MCF 10A (cell line): ENCODE results near the gene MTIF2. TPM values are rescaled to one million over a fixed set of nuclear protein-coding genes. Genes with fewer than 3 reads are reported as not detected.
"Not testable (repeated sequence)": the region's sequence is repeated elsewhere in the genome, so short reads cannot be mapped to it uniquely, and the experiment has no call there.

ENCODE experiments used
- BruUV-seq: library from RNA; stranded (reverse); fragments of 400-500 nt; replicated peaks from 2 replicates; lab custom pipeline; 2021; lab: Mats Ljungman, UMichigan
- CTCF ChIA-PET: fragments of 300-600 bp; sonication (Branson Sonifier 250); formaldehyde crosslinking; extraction: SDS; loops from one replicate; lab custom pipeline; 2021; ENCODE audit warnings: antibody characterized with exemption, inconsistent platforms; lab: Yijun Ruan, JAX
- POLR2A ChIA-PET: fragments of 300-600, 350-650 bp; sonication (Branson Sonifier 250); formaldehyde crosslinking; extraction: SDS; loops from one replicate; lab custom pipeline; 2020; ENCODE audit warnings: antibody characterized with exemption, inconsistent platforms; lab: Yijun Ruan, JAX
- DNase-seq: peaks from one replicate; pipeline ENCODE4 v3.0.0-alpha.2; 2018; ENCODE audit not compliant: unreplicated experiment
- H3K27ac Mint-ChIP-seq: one replicate; pipeline ENCODE4 v1.8.0; 2022; ENCODE audit warnings: mild to moderate bottlenecking, low read depth, mixed read lengths; ENCODE audit not compliant: unreplicated experiment
- H3K27me3 Mint-ChIP-seq: one replicate; pipeline ENCODE4 v1.8.0; 2022; ENCODE audit warnings: mixed read lengths; ENCODE audit not compliant: insufficient read depth, unreplicated experiment
- H3K36me3 Mint-ChIP-seq: one replicate; pipeline ENCODE4 v1.8.0; 2022; ENCODE audit warnings: mild to moderate bottlenecking, moderate library complexity, mixed read lengths; ENCODE audit not compliant: insufficient read depth, unreplicated experiment
- H3K4me1 Mint-ChIP-seq: one replicate; pipeline ENCODE4 v1.8.0; 2022; ENCODE audit warnings: mixed read lengths; ENCODE audit not compliant: insufficient read depth, unreplicated experiment
- H3K4me3 Mint-ChIP-seq: one replicate; pipeline ENCODE4 v1.8.0; 2022; ENCODE audit warnings: mild to moderate bottlenecking, moderate library complexity, mixed read lengths; ENCODE audit not compliant: unreplicated experiment
- H3K9me3 Mint-ChIP-seq: one replicate; pipeline ENCODE4 v1.8.0; 2022; ENCODE audit warnings: mixed read lengths; ENCODE audit not compliant: unreplicated experiment
- intact Hi-C: fragments of 100-400 bp; cut with micrococcal nuclease; formaldehyde crosslinking; loops from 2 replicates; pipeline ENCODE4 v1.14.1; 2022
- total RNA-seq: library from RNA; stranded (reverse); gene quantifications from 2 replicates; pipeline ENCODE4 v1.2.3, GENCODE V29; 2022
- TF ChIP-seq, protein P1 (sequence below): fragments of 200-600 bp; IDR thresholded peaks from one replicate; pipeline ENCODE4 v1.8.0; 2022; ENCODE audit warnings: antibody characterized with exemption, mild to moderate bottlenecking; ENCODE audit not compliant: unreplicated experiment

MTIF2 gene
- total RNA-seq, 1 experiment from 2014 or later: 60.7 TPM

DNA sequence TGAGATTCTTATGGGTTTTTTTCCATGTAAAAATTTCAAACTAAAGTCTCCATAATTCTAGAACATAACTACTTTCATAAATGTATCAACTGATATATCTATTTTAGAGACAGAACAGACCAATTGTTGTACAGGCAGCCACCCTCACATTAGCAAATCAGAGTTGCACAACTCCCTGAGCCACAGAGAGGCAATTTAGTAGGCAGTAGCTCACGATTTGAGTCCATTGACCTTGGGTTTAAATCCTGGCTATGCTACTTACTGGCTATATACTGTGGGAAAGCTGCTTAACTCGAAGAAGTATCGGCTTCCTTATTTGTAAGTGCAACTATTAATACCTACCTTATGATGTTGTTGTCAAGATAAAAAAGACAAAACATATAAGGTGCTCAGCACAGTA, 16.2 kb downstream of the MTIF2 start:
- no peaks in the 10 kb centered on the region for H3K27me3 Mint-ChIP-seq
- no peaks in the 10 kb centered on the region for H3K9me3 Mint-ChIP-seq
- TF ChIP-seq, protein P1, sequence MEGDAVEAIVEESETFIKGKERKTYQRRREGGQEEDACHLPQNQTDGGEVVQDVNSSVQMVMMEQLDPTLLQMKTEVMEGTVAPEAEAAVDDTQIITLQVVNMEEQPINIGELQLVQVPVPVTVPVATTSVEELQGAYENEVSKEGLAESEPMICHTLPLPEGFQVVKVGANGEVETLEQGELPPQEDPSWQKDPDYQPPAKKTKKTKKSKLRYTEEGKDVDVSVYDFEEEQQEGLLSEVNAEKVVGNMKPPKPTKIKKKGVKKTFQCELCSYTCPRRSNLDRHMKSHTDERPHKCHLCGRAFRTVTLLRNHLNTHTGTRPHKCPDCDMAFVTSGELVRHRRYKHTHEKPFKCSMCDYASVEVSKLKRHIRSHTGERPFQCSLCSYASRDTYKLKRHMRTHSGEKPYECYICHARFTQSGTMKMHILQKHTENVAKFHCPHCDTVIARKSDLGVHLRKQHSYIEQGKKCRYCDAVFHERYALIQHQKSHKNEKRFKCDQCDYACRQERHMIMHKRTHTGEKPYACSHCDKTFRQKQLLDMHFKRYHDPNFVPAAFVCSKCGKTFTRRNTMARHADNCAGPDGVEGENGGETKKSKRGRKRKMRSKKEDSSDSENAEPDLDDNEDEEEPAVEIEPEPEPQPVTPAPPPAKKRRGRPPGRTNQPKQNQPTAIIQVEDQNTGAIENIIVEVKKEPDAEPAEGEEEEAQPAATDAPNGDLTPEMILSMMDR: no peak
- peaks cover 78% of the 10 kb centered on the region for H3K36me3 Mint-ChIP-seq
- no peaks in the 10 kb centered on the region for H3K4me1 Mint-ChIP-seq
- H3K4me3 Mint-ChIP-seq: no peak overlapping the region
- no peak overlapping the region for H3K27ac Mint-ChIP-seq
- BruUV-seq: no TSS peak
- intact Hi-C loops: no loop called here
- DNase-seq: no peak
- ChIA-PET POLR2A (interaction anchor here (0.7 to 2.8 kb wide), 4 partner anchors 13 to 349 kb away, joined by 3 to 8 read pairs (median 4); partner anchors contain the start of gene MTIF2), CTCF (interaction anchor here (1.6 kb wide), 1 partner anchor 179 kb away, joined by 4 read pairs; no protein-coding TSS in a partner anchor)

DNA sequence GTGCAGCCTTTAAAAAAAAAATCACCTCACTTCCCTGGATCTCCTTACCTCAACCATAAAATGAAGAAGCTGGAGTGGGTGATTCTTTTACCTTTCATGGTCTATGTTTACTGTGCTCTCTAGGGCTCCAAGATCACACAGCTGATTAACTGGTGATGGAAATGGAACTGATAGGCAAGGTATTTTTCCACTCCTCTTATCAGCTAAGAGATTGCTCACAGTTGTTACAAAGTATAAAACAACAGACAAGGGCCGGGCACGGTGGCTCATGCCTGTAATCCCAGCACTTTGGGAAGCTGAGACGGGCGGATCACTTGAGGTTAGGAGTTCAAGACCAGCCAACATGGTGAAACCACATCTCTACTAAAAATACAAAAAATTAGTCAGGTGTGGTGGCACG, 22.0 kb downstream of the MTIF2 start:
- no peaks in the 10 kb centered on the region for H3K9me3 Mint-ChIP-seq
- intact Hi-C loops: no loop called here
- no peaks in the 10 kb centered on the region for H3K27me3 Mint-ChIP-seq
- ChIA-PET POLR2A (interaction anchor here (0.8 to 0.9 kb wide), 2 partner anchors 14 to 173 kb away, joined by 3 read pairs; partner anchors contain the start of genes CLHC1 and RPS27A), CTCF (interaction anchor here (0.6 kb wide), 1 partner anchor 205 kb away, joined by 3 read pairs; no protein-coding TSS in a partner anchor)
- BruUV-seq: no TSS peak
- peaks cover 78% of the 10 kb centered on the region for H3K36me3 Mint-ChIP-seq
- H3K4me3 Mint-ChIP-seq: no peak overlapping the region
- no peak for DNase-seq
- H3K27ac Mint-ChIP-seq: no peak overlapping the region
- TF ChIP-seq, protein P1: no peak
- H3K4me1 Mint-ChIP-seq: no peaks in the 10 kb centered on the region

DNA sequence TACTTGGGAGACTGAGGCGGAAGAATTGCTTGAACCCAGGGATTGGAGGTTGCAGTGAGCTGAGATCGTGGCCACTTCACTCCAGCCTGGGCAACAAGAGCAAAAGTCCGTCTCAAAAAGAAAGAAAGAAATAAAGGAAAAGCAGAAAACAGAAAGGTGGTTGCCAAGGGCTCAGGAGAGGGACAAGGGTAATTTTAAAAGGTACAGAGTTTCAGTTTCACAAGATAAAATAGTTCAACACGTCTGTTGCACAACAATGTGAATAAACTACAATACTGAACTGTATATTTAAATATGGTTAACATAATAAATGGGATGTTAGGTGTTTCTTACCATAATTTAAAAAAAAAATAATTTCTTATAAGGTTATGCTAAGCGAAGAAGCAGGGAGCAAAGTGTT, 23.6 kb downstream of the MTIF2 start:
- no peaks in the 10 kb centered on the region for H3K4me1 Mint-ChIP-seq
- no peak overlapping the region for H3K27ac Mint-ChIP-seq
- H3K9me3 Mint-ChIP-seq: no peaks in the 10 kb centered on the region
- POLR2A ChIA-PET: no interaction called here
- no TSS peak for BruUV-seq
- DNase-seq: no peak
- H3K27me3 Mint-ChIP-seq: no peaks in the 10 kb centered on the region
- no peak overlapping the region for H3K4me3 Mint-ChIP-seq
- H3K36me3 Mint-ChIP-seq: peaks cover 81% of the 10 kb centered on the region
- intact Hi-C loops: no loop called here
- CTCF ChIA-PET: interaction anchor here (0.7 kb wide), 1 partner anchor 9 kb away, joined by 3 read pairs; no protein-coding TSS in a partner anchor
- TF ChIP-seq, protein P1: no peak

DNA sequence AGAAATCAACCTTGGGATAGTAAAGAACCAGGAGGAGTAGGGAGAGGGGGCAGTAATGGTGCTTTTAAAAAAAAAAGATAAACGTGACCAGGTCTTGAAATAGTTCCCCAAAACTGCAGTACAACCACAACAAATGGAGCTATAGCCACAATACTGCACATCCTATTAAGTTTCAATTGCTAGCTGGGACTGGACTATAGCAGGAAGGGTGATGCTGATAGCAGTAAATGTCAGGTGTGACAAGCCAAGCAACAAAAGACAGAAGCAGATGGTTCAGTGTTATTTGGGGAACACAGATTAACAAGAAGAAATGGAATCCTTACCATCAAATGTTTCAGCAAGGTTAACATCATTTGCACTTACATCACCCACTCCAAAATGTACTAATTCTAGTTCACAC, 26.4 kb downstream of the MTIF2 start:
- H3K4me1 Mint-ChIP-seq: no peaks in the 10 kb centered on the region

DNA sequence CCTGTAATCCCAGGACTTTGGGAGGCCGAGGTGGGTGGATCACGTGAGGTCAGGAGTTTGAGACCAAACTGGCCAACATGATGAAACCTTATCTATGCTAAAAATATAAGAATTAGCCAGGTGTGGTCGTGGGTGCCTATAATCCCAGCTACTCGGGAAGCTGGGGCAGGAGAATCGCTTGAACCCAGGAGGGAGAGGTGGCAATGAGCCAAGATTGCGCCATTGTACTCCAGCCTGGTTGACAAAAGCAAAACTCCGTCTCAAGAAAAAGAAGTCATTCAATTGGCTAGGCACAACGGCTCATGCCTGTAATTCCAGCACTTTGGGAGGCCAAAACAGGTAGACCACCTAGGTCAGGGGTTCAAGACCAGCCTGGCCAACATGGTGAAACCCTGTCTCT, 27.4 kb downstream of the MTIF2 start:
- peaks cover 79% of the 10 kb centered on the region for H3K36me3 Mint-ChIP-seq

More for the DNA sequence above, 26.4 kb downstream of the MTIF2 start:
- TF ChIP-seq, protein P1: no peak
- intact Hi-C loops: no loop called here
- CTCF ChIA-PET: interaction anchor here (1.2 kb wide), 1 partner anchor 39 kb away, joined by 3 read pairs; no protein-coding TSS in a partner anchor
- no peak for DNase-seq
- Mint-ChIP-seq H3K36me3 (peaks cover 76% of the 10 kb centered on the region), H3K9me3 (no peaks in the 10 kb centered on the region), H3K27me3 (no peaks in the 10 kb centered on the region), H3K4me3 (no peak overlapping the region), H3K27ac (no peak overlapping the region)
- POLR2A ChIA-PET: interaction anchor here (1.0 to 2.5 kb wide), 2 partner anchors 10 to 13 kb away, joined by 3 to 9 read pairs; partner anchors contain the start of genes CLHC1 and RPS27A
- BruUV-seq: no TSS peak

More for the DNA sequence above, 27.4 kb downstream of the MTIF2 start:
- H3K27me3 Mint-ChIP-seq, H3K4me3 Mint-ChIP-seq, H3K4me1 Mint-ChIP-seq, H3K9me3 Mint-ChIP-seq, DNase-seq, intact Hi-C loops, BruUV-seq, H3K27ac Mint-ChIP-seq: not testable (repeated sequence)
- ChIA-PET POLR2A (interaction anchor here (2.5 kb wide), 1 partner anchor 9 kb away, joined by 9 read pairs; the partner anchor contains the start of genes CLHC1 and RPS27A), CTCF (interaction anchor here (0.6 kb wide), 1 partner anchor 18 kb away, joined by 3 read pairs; no protein-coding TSS in a partner anchor)
